ENCODE results near the gene DACH2. TPM values are rescaled to one million over a fixed set of nuclear protein-coding genes. Genes with fewer than 3 reads are reported as not detected.

The DACH2 gene
- total and polyA plus RNA-seq, 2 of the 4 experiments (the other 2 are of a cell fraction) = 2.8 to 3.8 TPM

DNA sequence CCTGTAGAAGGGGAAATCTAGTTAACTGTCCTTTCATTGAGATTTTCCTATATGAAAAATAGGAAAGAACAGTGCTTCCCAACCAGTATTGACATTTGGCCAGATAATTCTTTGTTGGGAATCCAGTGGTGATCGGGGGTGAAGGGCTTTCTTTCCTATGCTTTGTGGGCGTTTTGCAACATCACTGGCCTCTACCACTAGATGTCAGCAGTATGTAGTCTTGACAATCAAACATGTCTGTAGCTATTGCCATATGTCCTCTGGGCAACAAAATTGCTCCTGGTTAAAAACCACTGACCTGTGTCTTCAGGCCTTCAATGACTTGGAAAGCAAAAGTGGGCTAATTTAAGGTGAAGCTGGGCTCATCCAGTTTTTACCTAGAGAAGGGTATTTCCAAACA, 658.5 kb downstream of the DACH2 start:
- no peak overlapping the region for H3K56ac ChIP-seq (ENCODE audit: extremely low read depth, insufficient read depth, low read length)
- H3K27ac ChIP-seq (ENCODE audit: insufficient read depth, low read length) = no peak overlapping the region
- H3K27me3 ChIP-seq (ENCODE audit: control insufficient read depth, insufficient read depth, low read length) = no peaks in the 10 kb centered on the region
- CTCF ChIA-PET = no interaction called here
- TF ChIP-seq MAZ (IDR thresholded peaks at IDR 0.05; ENCODE audit: borderline replicate concordance, low read depth, low read length) (no peak), RCOR1 (IDR thresholded peaks at IDR 0.05; ENCODE audit: insufficient replicate concordance, low read length) (no peak), CEBPB (IDR thresholded peaks at IDR 0.05; ENCODE audit: low read depth, low read length) (0 out of 2 replicates have a peak, but pooled peaks have one; percentile 8), RAD21 (IDR thresholded peaks at IDR 0.05; ENCODE audit: low read length) (no peak), MAFK (IDR thresholded peaks at IDR 0.05; ENCODE audit: low read depth, low read length) (no peak), MXI1 (IDR thresholded peaks at IDR 0.05; ENCODE audit: borderline replicate concordance, low read depth, low read length) (no peak), RFX5 (IDR thresholded peaks at IDR 0.05; ENCODE audit: low read depth, low read length) (no peak), CHD1 (IDR thresholded peaks at IDR 0.05; ENCODE audit: low read depth, low read length) (no peak)
- TF ChIP-seq, protein P1, sequence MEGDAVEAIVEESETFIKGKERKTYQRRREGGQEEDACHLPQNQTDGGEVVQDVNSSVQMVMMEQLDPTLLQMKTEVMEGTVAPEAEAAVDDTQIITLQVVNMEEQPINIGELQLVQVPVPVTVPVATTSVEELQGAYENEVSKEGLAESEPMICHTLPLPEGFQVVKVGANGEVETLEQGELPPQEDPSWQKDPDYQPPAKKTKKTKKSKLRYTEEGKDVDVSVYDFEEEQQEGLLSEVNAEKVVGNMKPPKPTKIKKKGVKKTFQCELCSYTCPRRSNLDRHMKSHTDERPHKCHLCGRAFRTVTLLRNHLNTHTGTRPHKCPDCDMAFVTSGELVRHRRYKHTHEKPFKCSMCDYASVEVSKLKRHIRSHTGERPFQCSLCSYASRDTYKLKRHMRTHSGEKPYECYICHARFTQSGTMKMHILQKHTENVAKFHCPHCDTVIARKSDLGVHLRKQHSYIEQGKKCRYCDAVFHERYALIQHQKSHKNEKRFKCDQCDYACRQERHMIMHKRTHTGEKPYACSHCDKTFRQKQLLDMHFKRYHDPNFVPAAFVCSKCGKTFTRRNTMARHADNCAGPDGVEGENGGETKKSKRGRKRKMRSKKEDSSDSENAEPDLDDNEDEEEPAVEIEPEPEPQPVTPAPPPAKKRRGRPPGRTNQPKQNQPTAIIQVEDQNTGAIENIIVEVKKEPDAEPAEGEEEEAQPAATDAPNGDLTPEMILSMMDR (conservative IDR thresholded peaks at IDR 0.05; ENCODE audit: low read depth, low read length) = 0 out of 2 replicates have a peak, but pooled peaks have one; percentile 21
- TF ChIP-seq, protein P2, sequence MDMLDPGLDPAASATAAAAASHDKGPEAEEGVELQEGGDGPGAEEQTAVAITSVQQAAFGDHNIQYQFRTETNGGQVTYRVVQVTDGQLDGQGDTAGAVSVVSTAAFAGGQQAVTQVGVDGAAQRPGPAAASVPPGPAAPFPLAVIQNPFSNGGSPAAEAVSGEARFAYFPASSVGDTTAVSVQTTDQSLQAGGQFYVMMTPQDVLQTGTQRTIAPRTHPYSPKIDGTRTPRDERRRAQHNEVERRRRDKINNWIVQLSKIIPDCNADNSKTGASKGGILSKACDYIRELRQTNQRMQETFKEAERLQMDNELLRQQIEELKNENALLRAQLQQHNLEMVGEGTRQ (IDR thresholded peaks at IDR 0.05; ENCODE audit: low read depth, low read length) = no peak
- intact Hi-C loops (cut with micrococcal nuclease) = loop anchor here (10.0 kb wide), 1 partner anchor 138 kb away; no protein-coding TSS in a partner anchor
- H3K79me1 ChIP-seq (ENCODE audit: low read depth in 1 of 2, low read length in 2 of 2) = no peaks in the 10 kb centered on the region
- H2AK9ac ChIP-seq (replicated peaks; ENCODE audit: low read depth, low read length, poor library complexity) = no peak overlapping the region
- DNase-seq (peak; percentile 3), ATAC-seq (ENCODE audit: low read depth) (no peak)
- no peak overlapping the region for H2BK20ac ChIP-seq (ENCODE audit: low read depth, low read length)
- no peak overlapping the region for H4K8ac ChIP-seq (ENCODE audit: low read depth in 2 of 2, low read length in 2 of 2)
- in situ Hi-C loops (cut with MboI; ENCODE audit: low sequenced_read_pairs) = no loop called here
- no peaks in the 10 kb centered on the region for H3K4me1 ChIP-seq (ENCODE audit: control insufficient read depth, insufficient read depth, low read length)
- no peak overlapping the region for H2BK5ac ChIP-seq (ENCODE audit: low read depth, low read length, poor library complexity, severe bottlenecking)
- no TSS peak for BruUV-seq (replicated peaks)
- no peak overlapping the region for H3K9ac ChIP-seq (ENCODE audit: low read depth, low read length)
- H4K5ac ChIP-seq (ENCODE audit: low read depth, low read length) = no peak overlapping the region
- no peak overlapping the region for H3K4me2 ChIP-seq (ENCODE audit: low read depth, low read length)
- H3K36me3 ChIP-seq (ENCODE audit: control insufficient read depth, insufficient read depth, low read length) = no peaks in the 10 kb centered on the region
- H3K9me1 ChIP-seq (ENCODE audit: insufficient read depth, low read length) = no peaks in the 10 kb centered on the region
- no peak overlapping the region for H3K14ac ChIP-seq (replicated peaks; ENCODE audit: low read depth, low read length)
- no peak overlapping the region for H4K91ac ChIP-seq (ENCODE audit: insufficient read depth, low read depth, low read length)
- dilution Hi-C loops (cut with HindIII; ENCODE audit: low sequenced_read_pairs, unreplicated experiment) = no loop called here
- H2BK15ac ChIP-seq (ENCODE audit: low read depth, low read length) = no peak overlapping the region
- no peak overlapping the region for H2AFZ ChIP-seq (replicated peaks; ENCODE audit: low read length, poor library complexity)
- no peak overlapping the region for H2AK5ac ChIP-seq (ENCODE audit: low read depth, low read length)
- no CpG with 5 or more reads among the region's 2 CpGs for WGBS, 2 experiments (ENCODE audit: extremely low coverage in 2 of 2, insufficient read length in 1 of 2)
- no peak overlapping the region for H3K4me3 ChIP-seq (ENCODE audit: insufficient read depth, low read depth, low read length)
- no peak overlapping the region for H3K18ac ChIP-seq (ENCODE audit: low read depth, low read length)
- H2BK120ac ChIP-seq (ENCODE audit: low read depth, low read length) = no peak overlapping the region
- H3K9me3 ChIP-seq (ENCODE audit: control insufficient read depth, insufficient read depth, low read length) = peaks cover 5% of the 10 kb centered on the region
- no peak overlapping the region for H3K4ac ChIP-seq (ENCODE audit: low read depth, low read length)
- no peak overlapping the region for H3K23ac ChIP-seq (ENCODE audit: low read depth, low read length)
- POLR2A ChIA-PET (ENCODE audit: unreplicated experiment) = no interaction called here
- H4K20me1 ChIP-seq (ENCODE audit: insufficient read depth, low read length) = no peaks in the 10 kb centered on the region

Measured in IMR-90 (cell line).